Measurements from ENCODE around the gene DIAPH2.

DIAPH2 gene

GRCh38 chrX:97238632-97239031 lies 554.0 kb downstream of the DIAPH2 start:
- no peak for TF ChIP-seq CTCF (IDR thresholded peaks at IDR 0.05; ENCODE audit: low read depth, low read length)
- Histone ChIP-seq H3K36me3 (no peaks in the 10 kb centered on the region), H3K9me3 (no peaks in the 10 kb centered on the region), H3K4me1 (no peaks in the 10 kb centered on the region), H3K4me3 (ENCODE audit: low read depth, low read length) (no peak overlapping the region), H3K27me3 (no peaks in the 10 kb centered on the region)
- DNase-seq, result no peak

GRCh38 chrX:97252111-97252510 lies 567.5 kb downstream of the DIAPH2 start:
- Histone ChIP-seq H3K27me3 (no peaks in the 10 kb centered on the region), H3K4me3 (ENCODE audit: low read depth, low read length) (no peak overlapping the region), H3K36me3 (no peaks in the 10 kb centered on the region), H3K4me1 (no peaks in the 10 kb centered on the region), H3K9me3 (no peaks in the 10 kb centered on the region)
- no peak for TF ChIP-seq CTCF (IDR thresholded peaks at IDR 0.05; ENCODE audit: low read depth, low read length)
- DNase-seq, result no peak

- no peak for DNase-seq
- no peak for TF ChIP-seq CTCF (IDR thresholded peaks at IDR 0.05; ENCODE audit: low read depth, low read length)
- Histone ChIP-seq H3K4me1 (no peaks in the 10 kb centered on the region; the same call in 1 of the 2 replicates), H3K4me3 (ENCODE audit: low read depth, low read length) (no peak overlapping the region), H3K36me3 (no peaks in the 10 kb centered on the region), H3K27me3 (no peaks in the 10 kb centered on the region), H3K9me3 (no peaks in the 10 kb centered on the region)
Observed at GRCh38 chrX:97260679-97261078, 576.0 kb downstream of the DIAPH2 start.

GRCh38 chrX:97266406-97267121 lies 581.9 kb downstream of the DIAPH2 start:
- Histone ChIP-seq H3K36me3 (no peaks in the 10 kb centered on the region), H3K9me3 (no peaks in the 10 kb centered on the region), H3K4me3 (ENCODE audit: low read depth, low read length) (no peak overlapping the region), H3K4me1 (no peaks in the 10 kb centered on the region; the same call in 1 of the 2 replicates), H3K27me3 (no peaks in the 10 kb centered on the region)
- no peak for DNase-seq
- no peak for TF ChIP-seq CTCF (IDR thresholded peaks at IDR 0.05; ENCODE audit: low read depth, low read length)

- TF ChIP-seq CTCF (IDR thresholded peaks at IDR 0.05; ENCODE audit: low read depth, low read length), result no peak
- H3K36me3 ChIP-seq, result no peaks in the 10 kb centered on the region
- H3K4me1 ChIP-seq, result no peaks in the 10 kb centered on the region; the same call in 1 of the 2 replicates
- H3K9me3 ChIP-seq, result no peaks in the 10 kb centered on the region
- H3K4me3 ChIP-seq (ENCODE audit: low read depth, low read length), result no peak overlapping the region
- DNase-seq, result no peak
- no peaks in the 10 kb centered on the region for H3K27me3 ChIP-seq
Observed at GRCh38 chrX:97267396-97268181, 582.9 kb downstream of the DIAPH2 start.

- no peak for DNase-seq
- Histone ChIP-seq H3K4me1 (no peaks in the 10 kb centered on the region; the same call in 1 of the 2 replicates), H3K27me3 (no peaks in the 10 kb centered on the region), H3K36me3 (no peaks in the 10 kb centered on the region), H3K9me3 (no peaks in the 10 kb centered on the region), H3K4me3 (ENCODE audit: low read depth, low read length) (no peak overlapping the region)
- TF ChIP-seq CTCF (IDR thresholded peaks at IDR 0.05; ENCODE audit: low read depth, low read length), result no peak
Observed at GRCh38 chrX:97268182-97268680, 583.6 kb downstream of the DIAPH2 start.
